Measurements from ENCODE around the gene BNC2. TPM values are rescaled to one million over a fixed set of nuclear protein-coding genes. Genes with fewer than 3 reads are reported as not detected.

The BNC2 gene
- total RNA-seq, 1 experiment from 2014 or later: not detected

DNA sequence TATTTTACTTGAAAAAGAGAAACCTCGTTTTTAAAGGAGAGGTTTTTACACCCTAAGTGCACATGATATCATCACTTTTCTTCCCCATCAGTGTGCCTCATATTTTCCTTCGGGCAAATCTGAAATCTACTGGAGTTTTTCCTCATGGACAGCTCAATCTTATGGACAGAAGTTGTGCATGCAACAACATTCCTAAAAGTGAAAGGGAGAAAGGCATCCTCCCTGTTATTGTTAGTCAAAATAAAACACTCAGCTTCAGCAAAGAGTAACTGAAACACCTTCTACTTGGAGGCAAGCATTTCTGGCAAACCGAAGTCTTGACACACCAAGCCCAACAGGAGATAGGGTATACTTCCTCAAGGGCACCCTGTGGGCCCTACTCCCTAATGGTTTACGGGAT, 217.9 kb downstream of the BNC2 start:
- BruUV-seq (replicated peaks): no TSS peak
- intact Hi-C loops (cut with micrococcal nuclease; ENCODE audit: unreplicated experiment): no loop called here
- H3K9me3 Mint-ChIP-seq (ENCODE audit: low read depth, unreplicated experiment): no peaks in the 10 kb centered on the region
- H3K4me1 Mint-ChIP-seq (ENCODE audit: low read depth, unreplicated experiment): peaks cover 12% of the 10 kb centered on the region
- H3K4me3 Mint-ChIP-seq (ENCODE audit: low read depth, unreplicated experiment): no peak overlapping the region
- TF ChIP-seq, protein P1, sequence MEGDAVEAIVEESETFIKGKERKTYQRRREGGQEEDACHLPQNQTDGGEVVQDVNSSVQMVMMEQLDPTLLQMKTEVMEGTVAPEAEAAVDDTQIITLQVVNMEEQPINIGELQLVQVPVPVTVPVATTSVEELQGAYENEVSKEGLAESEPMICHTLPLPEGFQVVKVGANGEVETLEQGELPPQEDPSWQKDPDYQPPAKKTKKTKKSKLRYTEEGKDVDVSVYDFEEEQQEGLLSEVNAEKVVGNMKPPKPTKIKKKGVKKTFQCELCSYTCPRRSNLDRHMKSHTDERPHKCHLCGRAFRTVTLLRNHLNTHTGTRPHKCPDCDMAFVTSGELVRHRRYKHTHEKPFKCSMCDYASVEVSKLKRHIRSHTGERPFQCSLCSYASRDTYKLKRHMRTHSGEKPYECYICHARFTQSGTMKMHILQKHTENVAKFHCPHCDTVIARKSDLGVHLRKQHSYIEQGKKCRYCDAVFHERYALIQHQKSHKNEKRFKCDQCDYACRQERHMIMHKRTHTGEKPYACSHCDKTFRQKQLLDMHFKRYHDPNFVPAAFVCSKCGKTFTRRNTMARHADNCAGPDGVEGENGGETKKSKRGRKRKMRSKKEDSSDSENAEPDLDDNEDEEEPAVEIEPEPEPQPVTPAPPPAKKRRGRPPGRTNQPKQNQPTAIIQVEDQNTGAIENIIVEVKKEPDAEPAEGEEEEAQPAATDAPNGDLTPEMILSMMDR (IDR thresholded peaks at IDR 0.05; ENCODE audit: unreplicated experiment): no peak
- no peak overlapping the region for H3K27ac Mint-ChIP-seq (ENCODE audit: unreplicated experiment)
- no peaks in the 10 kb centered on the region for H3K27me3 Mint-ChIP-seq (ENCODE audit: unreplicated experiment)
- CTCF ChIA-PET: no interaction called here
- H3K36me3 Mint-ChIP-seq (ENCODE audit: insufficient read depth, unreplicated experiment): no peaks in the 10 kb centered on the region
- DNase-seq: no peak

DNA sequence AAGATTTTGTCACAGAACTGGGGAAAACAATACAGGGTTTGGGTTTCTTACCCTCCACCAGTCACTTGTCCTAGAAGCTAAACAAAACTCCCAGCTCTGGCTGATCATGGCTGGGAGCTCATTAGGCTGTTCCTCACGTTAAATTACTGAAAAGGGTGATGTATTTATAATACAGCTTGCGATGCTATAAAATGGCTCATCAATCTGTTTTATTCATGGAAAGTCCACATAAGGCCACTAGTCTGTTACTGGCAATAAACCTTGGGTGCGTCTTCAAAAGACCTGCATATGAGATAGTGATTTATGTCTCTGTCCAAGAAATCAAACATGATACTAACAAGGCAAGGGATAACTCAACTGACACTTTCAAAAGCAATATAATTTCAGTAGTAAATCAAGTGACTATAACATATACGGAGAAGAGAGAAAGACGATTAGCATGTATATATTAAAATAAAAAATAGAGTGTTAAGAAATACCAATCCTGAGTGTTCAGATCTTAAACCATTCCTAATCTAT, 219.0 kb downstream of the BNC2 start:
- CTCF ChIA-PET: interaction anchor here (0.6 kb wide), 1 partner anchor 540 kb away, joined by 4 read pairs; no protein-coding TSS in a partner anchor
- H3K4me1 Mint-ChIP-seq (ENCODE audit: low read depth, unreplicated experiment): peaks cover 12% of the 10 kb centered on the region
- TF ChIP-seq, protein P1 (IDR thresholded peaks at IDR 0.05; ENCODE audit: unreplicated experiment): no peak
- H3K27ac Mint-ChIP-seq (ENCODE audit: unreplicated experiment): no peak overlapping the region
- intact Hi-C loops (cut with micrococcal nuclease; ENCODE audit: unreplicated experiment): no loop called here
- DNase-seq: no peak
- no TSS peak for BruUV-seq (replicated peaks)
- H3K4me3 Mint-ChIP-seq (ENCODE audit: low read depth, unreplicated experiment): no peak overlapping the region
- no peaks in the 10 kb centered on the region for H3K27me3 Mint-ChIP-seq (ENCODE audit: unreplicated experiment)
- no peaks in the 10 kb centered on the region for H3K36me3 Mint-ChIP-seq (ENCODE audit: insufficient read depth, unreplicated experiment)
- no peaks in the 10 kb centered on the region for H3K9me3 Mint-ChIP-seq (ENCODE audit: low read depth, unreplicated experiment)

DNA sequence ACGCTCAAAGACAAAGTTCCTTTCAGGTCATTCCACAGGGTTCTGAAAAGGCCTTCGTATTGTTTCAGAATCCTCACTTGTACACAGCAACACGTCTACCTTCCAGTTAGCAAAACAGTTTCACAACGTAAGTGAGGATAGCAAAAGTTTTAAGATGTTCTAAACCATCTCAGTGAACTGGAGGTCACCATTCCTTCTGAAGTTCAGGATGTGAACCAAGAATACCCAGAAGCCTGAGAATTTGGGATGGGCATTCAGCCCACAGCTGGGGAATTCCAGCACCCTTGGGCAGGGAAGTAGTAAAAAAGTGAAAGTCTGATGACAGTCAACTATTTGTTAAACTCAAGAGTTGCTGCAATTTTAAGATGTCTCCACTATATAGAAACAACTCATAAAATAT, 224.5 kb downstream of the BNC2 start:
- no TSS peak for BruUV-seq (replicated peaks)
- TF ChIP-seq, protein P1 (IDR thresholded peaks at IDR 0.05; ENCODE audit: unreplicated experiment): no peak
- no peak for DNase-seq
- Mint-ChIP-seq H3K27me3 (ENCODE audit: unreplicated experiment) (no peaks in the 10 kb centered on the region), H3K36me3 (ENCODE audit: insufficient read depth, unreplicated experiment) (no peaks in the 10 kb centered on the region), H3K9me3 (ENCODE audit: low read depth, unreplicated experiment) (no peaks in the 10 kb centered on the region), H3K27ac (ENCODE audit: unreplicated experiment) (no peak overlapping the region), H3K4me1 (ENCODE audit: low read depth, unreplicated experiment) (no peaks in the 10 kb centered on the region), H3K4me3 (ENCODE audit: low read depth, unreplicated experiment) (no peak overlapping the region)
- CTCF ChIA-PET: no interaction called here
- intact Hi-C loops (cut with micrococcal nuclease; ENCODE audit: unreplicated experiment): no loop called here

DNA sequence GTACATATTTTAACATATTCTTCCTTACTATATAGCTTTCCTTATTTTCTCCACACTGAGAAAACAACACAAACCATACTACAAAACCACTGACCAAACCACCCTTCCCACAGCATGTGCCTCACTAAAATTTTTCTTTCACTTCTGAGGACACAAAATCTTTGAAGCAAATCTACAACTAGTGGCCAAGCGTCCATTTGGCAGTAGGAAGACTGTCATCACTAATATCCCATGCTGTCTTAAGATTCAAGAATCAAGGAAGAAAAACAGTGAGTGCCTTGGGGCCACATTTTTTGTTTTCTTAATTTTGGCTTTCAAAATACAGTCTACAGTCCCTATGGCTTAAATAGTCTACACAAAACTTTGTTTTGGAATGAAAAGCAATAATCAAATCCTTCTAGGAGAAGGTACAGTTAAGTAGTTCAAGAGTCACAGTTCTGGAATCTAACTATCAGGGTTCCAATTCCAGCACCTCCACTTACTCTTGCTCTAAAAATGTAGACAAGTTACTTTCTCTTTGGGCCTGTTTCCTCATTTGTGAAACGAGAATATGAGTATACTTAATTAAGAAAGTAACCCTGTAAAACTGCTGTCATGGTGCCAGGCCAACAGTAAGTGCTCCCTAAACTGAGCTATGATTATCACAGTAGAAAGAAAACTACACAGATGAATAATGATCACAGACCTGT, 227.9 kb downstream of the BNC2 start:
- BruUV-seq (replicated peaks): no TSS peak
- intact Hi-C loops (cut with micrococcal nuclease; ENCODE audit: unreplicated experiment): no loop called here
- H3K4me3 Mint-ChIP-seq (ENCODE audit: low read depth, unreplicated experiment): no peak overlapping the region
- no peaks in the 10 kb centered on the region for H3K27me3 Mint-ChIP-seq (ENCODE audit: unreplicated experiment)
- H3K9me3 Mint-ChIP-seq (ENCODE audit: low read depth, unreplicated experiment): no peaks in the 10 kb centered on the region
- H3K4me1 Mint-ChIP-seq (ENCODE audit: low read depth, unreplicated experiment): no peaks in the 10 kb centered on the region
- no peak overlapping the region for H3K27ac Mint-ChIP-seq (ENCODE audit: unreplicated experiment)
- CTCF ChIA-PET: no interaction called here
- H3K36me3 Mint-ChIP-seq (ENCODE audit: insufficient read depth, unreplicated experiment): no peaks in the 10 kb centered on the region
- TF ChIP-seq, protein P1 (IDR thresholded peaks at IDR 0.05; ENCODE audit: unreplicated experiment): no peak
- DNase-seq: no peak

Measured in Calu3 (cell line).